HG02973 (cell line): ENCODE data around the gene CENPX.

Experiments
- ATAC-seq: cut with Tn5 transposase; IDR thresholded peaks from one replicate; pipeline ENCODE4 v1.9.1; 2021; ENCODE audit warnings: moderate library complexity; ENCODE audit not compliant: unreplicated experiment

The CENPX gene

GRCh38 chr17:82000803-82001570, 21.7 kb downstream of the CENPX start:
- ATAC-seq = no peak

GRCh38 chr17:81999976-82000802, 22.5 kb downstream of the CENPX start:
- no peak for ATAC-seq

- no peak for ATAC-seq
Observed at GRCh38 chr17:81999587-81999975, 23.1 kb downstream of the CENPX start.

- ATAC-seq = no peak
Observed at GRCh38 chr17:81998691-81999438, 23.8 kb downstream of the CENPX start.

- ATAC-seq = no peak
Observed at GRCh38 chr17:81998212-81998611, 24.5 kb downstream of the CENPX start.

- no peak for ATAC-seq
Observed at GRCh38 chr17:81996757-81997441, 25.8 kb downstream of the CENPX start.

GRCh38 chr17:81996232-81996756, 26.4 kb downstream of the CENPX start:
- ATAC-seq = no peak

- no peak for ATAC-seq
Observed at GRCh38 chr17:81995463-81996231, 27.0 kb downstream of the CENPX start.

GRCh38 chr17:81994593-81995462, 27.9 kb downstream of the CENPX start:
- ATAC-seq = no peak

GRCh38 chr17:81993729-81994592, 28.7 kb downstream of the CENPX start:
- no peak for ATAC-seq

GRCh38 chr17:81992306-81993102, 30.2 kb downstream of the CENPX start:
- no peak for ATAC-seq

GRCh38 chr17:81991684-81992305, 30.9 kb downstream of the CENPX start:
- no peak for ATAC-seq

GRCh38 chr17:81990836-81991683, 31.6 kb downstream of the CENPX start:
- no peak for ATAC-seq

- ATAC-seq = no peak
Observed at GRCh38 chr17:81987161-81987770, 35.4 kb downstream of the CENPX start.

- no peak for ATAC-seq
Observed at GRCh38 chr17:81986606-81987005, 36.1 kb downstream of the CENPX start.
